ENCODE data around the gene GRAP2. TPM values are rescaled to one million over a fixed set of nuclear protein-coding genes. Genes with fewer than 3 reads are reported as not detected.

The GRAP2 gene
- total and polyA plus RNA-seq, 2 of the 8 experiments (the other 6 are each of a cell fraction or from before 2014, with no cell fraction given): 0.08 TPM; not detected in 1

- TF ChIP-seq CHD7 (IDR thresholded peaks at IDR 0.05; ENCODE audit: insufficient replicate concordance, low read length) (no peak), SP4 (IDR thresholded peaks at IDR 0.05; ENCODE audit: low read length) (no peak), RNF2 (IDR thresholded peaks at IDR 0.05; ENCODE audit: borderline replicate concordance, low read depth, low read length, missing control alignments, poor library complexity, severe bottlenecking) (peak; percentile 38)
These were observed 93.2 kb downstream of the GRAP2 start (continued) for GRCh38 chr22:39994041-39994565.

Data from H1 (cell line).